Measurements from ENCODE around the gene APOC4.
"Not testable (repeated sequence)": the region's sequence is repeated elsewhere in the genome, so short reads cannot be mapped to it uniquely, and the experiment has no call there.

APOC4 gene, protein sequence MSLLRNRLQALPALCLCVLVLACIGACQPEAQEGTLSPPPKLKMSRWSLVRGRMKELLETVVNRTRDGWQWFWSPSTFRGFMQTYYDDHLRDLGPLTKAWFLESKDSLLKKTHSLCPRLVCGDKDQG

GRCh38 chr19:44942067-44942571 is at the start of gene APOC4:
Gene APOC4 (plus strand): TSS chr19:44942237. CDS start chr19:44942278, 41 bp downstream.
- DNase-seq: no peak

DNA sequence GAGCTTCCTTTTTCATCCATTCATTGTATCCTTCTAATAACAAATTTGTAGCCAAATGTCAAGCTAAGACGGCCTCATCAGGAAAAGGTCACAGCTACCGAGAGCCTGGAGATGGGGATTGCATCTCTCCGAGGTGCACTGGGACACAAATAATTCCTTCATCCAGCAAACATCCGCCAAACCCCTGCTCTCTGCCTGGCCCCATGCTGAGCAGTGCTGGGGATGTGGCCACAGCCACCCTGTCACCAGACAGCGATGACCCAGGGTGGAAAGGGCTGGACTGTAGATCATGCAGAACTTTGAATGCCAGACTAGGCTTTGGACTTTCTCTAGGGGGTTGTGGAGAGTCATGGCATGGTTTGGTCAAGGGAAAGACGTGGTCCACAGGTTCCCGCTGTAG is 49.1 kb upstream of the APOC4 start:
- DNase-seq: no peak

GRCh38 chr19:44893332-44894051 is 48.5 kb upstream of the APOC4 start:
- DNase-seq: no peak

DNA sequence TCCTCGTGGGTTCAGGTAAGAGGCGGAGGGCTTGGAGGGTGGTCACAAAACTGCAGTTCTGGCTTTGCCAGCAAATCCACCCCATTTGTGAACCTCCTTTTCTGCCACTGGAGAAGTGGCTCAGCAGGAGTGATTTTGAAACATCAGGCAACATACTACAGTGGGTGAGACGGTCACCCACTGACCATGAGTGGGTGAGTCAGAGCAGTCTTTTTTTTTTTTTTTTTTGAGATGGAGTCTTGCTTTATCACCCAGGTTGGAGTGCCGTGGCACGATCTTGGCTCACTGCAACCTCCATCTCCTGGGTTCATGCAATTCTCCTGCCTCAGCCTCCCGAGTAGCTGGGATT is 48.0 kb upstream of the APOC4 start:
- DNase-seq: no peak

DNA sequence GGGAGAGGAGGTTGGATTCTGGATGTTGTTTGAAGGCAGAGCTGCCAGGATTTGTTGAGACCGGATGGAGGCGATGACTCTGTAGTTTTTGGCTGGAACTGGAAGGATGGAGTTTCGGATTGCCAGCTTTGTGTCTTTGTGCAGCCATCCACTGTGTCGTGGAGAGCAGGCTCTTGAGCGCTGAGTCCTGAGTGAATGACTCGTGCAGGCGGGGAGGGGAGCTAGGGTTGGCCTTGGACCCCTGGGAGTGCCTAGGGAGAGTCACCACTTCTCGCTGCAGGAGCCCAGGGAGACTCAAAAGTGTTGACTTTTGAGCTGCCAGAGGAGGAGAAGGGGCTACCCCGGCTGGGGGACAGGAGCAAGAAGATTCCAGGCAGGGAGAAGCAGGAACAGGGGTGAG is 47.1 kb upstream of the APOC4 start:
- no peak for DNase-seq

GRCh38 chr19:44897835-44898234 is 44.2 kb upstream of the APOC4 start:
- DNase-seq: no peak

- no peak for DNase-seq
Observed at GRCh38 chr19:44900328-44901244, 41.5 kb upstream of the APOC4 start.

GRCh38 chr19:44903216-44903601 is 38.8 kb upstream of the APOC4 start:
- no peak for DNase-seq

- DNase-seq: peak; percentile 18
Observed at GRCh38 chr19:44903602-44904425, 38.2 kb upstream of the APOC4 start.

DNA sequence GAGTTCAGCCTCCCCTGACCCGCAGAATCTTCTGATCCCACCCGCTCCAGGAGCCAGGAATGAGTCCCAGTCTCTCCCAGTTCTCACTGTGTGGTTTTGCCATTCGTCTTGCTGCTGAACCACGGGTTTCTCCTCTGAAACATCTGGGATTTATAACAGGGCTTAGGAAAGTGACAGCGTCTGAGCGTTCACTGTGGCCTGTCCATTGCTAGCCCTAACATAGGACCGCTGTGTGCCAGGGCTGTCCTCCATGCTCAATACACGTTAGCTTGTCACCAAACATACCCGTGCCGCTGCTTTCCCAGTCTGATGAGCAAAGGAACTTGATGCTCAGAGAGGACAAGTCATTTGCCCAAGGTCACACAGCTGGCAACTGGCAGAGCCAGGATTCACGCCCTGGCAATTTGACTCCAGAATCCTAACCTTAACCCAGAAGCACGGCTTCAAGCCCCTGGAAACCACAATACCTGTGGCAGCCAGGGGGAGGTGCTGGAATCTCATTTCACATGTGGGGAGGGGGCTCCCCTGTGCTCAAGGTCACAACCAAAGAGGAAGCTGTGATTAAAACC is 37.5 kb upstream of the APOC4 start:
- DNase-seq: no peak

DNA sequence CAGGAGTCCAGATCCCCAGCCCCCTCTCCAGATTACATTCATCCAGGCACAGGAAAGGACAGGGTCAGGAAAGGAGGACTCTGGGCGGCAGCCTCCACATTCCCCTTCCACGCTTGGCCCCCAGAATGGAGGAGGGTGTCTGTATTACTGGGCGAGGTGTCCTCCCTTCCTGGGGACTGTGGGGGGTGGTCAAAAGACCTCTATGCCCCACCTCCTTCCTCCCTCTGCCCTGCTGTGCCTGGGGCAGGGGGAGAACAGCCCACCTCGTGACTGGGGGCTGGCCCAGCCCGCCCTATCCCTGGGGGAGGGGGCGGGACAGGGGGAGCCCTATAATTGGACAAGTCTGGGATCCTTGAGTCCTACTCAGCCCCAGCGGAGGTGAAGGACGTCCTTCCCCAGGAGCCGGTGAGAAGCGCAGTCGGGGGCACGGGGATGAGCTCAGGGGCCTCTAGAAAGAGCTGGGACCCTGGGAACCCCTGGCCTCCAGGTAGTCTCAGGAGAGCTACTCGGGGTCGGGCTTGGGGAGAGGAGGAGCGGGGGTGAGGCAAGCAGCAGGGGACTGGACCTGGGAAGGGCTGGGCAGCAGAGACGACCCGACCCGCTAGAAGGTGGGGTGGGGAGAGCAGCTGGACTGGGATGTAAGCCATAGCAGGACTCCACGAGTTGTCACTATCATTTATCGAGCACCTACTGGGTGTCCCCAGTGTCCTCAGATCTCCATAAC is 36.4 kb upstream of the APOC4 start, which contains the start of gene APOE:
APOE (plus strand) TSS at position 360 of the 724 bp plus-strand sequence. CDS start 829 bp downstream, outside the sequence.
- no peak for DNase-seq

- no peak for DNase-seq
Observed at GRCh38 chr19:44907613-44908012, 34.4 kb upstream of the APOC4 start.

- no peak for DNase-seq
Observed at GRCh38 chr19:44908074-44908835, 33.8 kb upstream of the APOC4 start.

- no peak for DNase-seq
Observed at GRCh38 chr19:44908836-44909261, 33.2 kb upstream of the APOC4 start.

GRCh38 chr19:44909775-44910174 is 32.3 kb upstream of the APOC4 start:
- DNase-seq: no peak

- not testable (repeated sequence) for DNase-seq
Observed at GRCh38 chr19:44911896-44912295, 30.1 kb upstream of the APOC4 start.

- DNase-seq: no peak
Observed at GRCh38 chr19:44912854-44913253, 29.2 kb upstream of the APOC4 start.

GRCh38 chr19:44913512-44914432 is 28.3 kb upstream of the APOC4 start:
- DNase-seq: not testable (repeated sequence)

GRCh38 chr19:44914433-44915206 is 27.4 kb upstream of the APOC4 start, which contains the start of gene APOC1:
Gene APOC1 (plus strand): TSS chr19:44914608. CDS start chr19:44914892, 284 bp downstream.
- DNase-seq: peak; percentile 84
